ENCODE results near the gene SLU7.
"Not testable (repeated sequence)": the region's sequence is repeated elsewhere in the genome, so short reads cannot be mapped to it uniquely, and the experiment has no call there.

Gene SLU7

GRCh38 chr5:160450164-160450932 lies 31.5 kb upstream of the SLU7 start:
- no peak for DNase-seq

- no peak for DNase-seq
These were observed 30.6 kb upstream of the SLU7 start for GRCh38 chr5:160449458-160449857.

GRCh38 chr5:160448886-160449285 lies 30.0 kb upstream of the SLU7 start:
- no peak for DNase-seq

- no peak for DNase-seq
These were observed 26.9 kb upstream of the SLU7 start for GRCh38 chr5:160445751-160446150.

- DNase-seq: no peak
These were observed 26.3 kb upstream of the SLU7 start for GRCh38 chr5:160445132-160445531.

- no peak for DNase-seq
These were observed 25.5 kb upstream of the SLU7 start for GRCh38 chr5:160444407-160444806.

GRCh38 chr5:160442824-160443431 lies 24.0 kb upstream of the SLU7 start:
- no peak for DNase-seq

- no peak for DNase-seq
These were observed 22.5 kb upstream of the SLU7 start for GRCh38 chr5:160441311-160441781.

- DNase-seq: peak; percentile 67
These were observed 20.3 kb upstream of the SLU7 start for GRCh38 chr5:160439205-160439600.

- DNase-seq: peak; percentile 55
These were observed 19.7 kb upstream of the SLU7 start for GRCh38 chr5:160438316-160439204.

GRCh38 chr5:160437271-160437670 lies 18.4 kb upstream of the SLU7 start:
- DNase-seq: no peak

GRCh38 chr5:160436661-160437060 lies 17.8 kb upstream of the SLU7 start:
- not testable (repeated sequence) for DNase-seq

- DNase-seq: no peak
These were observed 17.1 kb upstream of the SLU7 start for GRCh38 chr5:160436017-160436416.

GRCh38 chr5:160435532-160435931 lies 16.7 kb upstream of the SLU7 start:
- no peak for DNase-seq

GRCh38 chr5:160434022-160434531 lies 15.2 kb upstream of the SLU7 start:
- DNase-seq: no peak

- DNase-seq: no peak
These were observed 13.9 kb upstream of the SLU7 start for GRCh38 chr5:160432787-160433186.

GRCh38 chr5:160432196-160432595 lies 13.3 kb upstream of the SLU7 start:
- DNase-seq: no peak

GRCh38 chr5:160427607-160428006 lies 8.7 kb upstream of the SLU7 start:
- no peak for DNase-seq

- DNase-seq: no peak
These were observed 4.2 kb upstream of the SLU7 start for GRCh38 chr5:160423099-160423498.

- peak; percentile 96 for DNase-seq
These were observed 2.9 kb upstream of the SLU7 start, which contains the start of gene PTTG1 for GRCh38 chr5:160421625-160422258. Gene PTTG1 (plus strand): TSS chr5:160421855. CDS start chr5:160422313, 458 bp downstream.

GRCh38 chr5:160420331-160420610 lies 1.4 kb upstream of the SLU7 start:
- DNase-seq: no peak
